ENCODE measurements around the gene SEMA3F. TPM values are rescaled to one million over a fixed set of nuclear protein-coding genes. Genes with fewer than 3 reads are reported as not detected.

Gene SEMA3F
- polyA plus RNA-seq, 3 donors: 75.3 to 87.7 (median 78.6) TPM

DNA sequence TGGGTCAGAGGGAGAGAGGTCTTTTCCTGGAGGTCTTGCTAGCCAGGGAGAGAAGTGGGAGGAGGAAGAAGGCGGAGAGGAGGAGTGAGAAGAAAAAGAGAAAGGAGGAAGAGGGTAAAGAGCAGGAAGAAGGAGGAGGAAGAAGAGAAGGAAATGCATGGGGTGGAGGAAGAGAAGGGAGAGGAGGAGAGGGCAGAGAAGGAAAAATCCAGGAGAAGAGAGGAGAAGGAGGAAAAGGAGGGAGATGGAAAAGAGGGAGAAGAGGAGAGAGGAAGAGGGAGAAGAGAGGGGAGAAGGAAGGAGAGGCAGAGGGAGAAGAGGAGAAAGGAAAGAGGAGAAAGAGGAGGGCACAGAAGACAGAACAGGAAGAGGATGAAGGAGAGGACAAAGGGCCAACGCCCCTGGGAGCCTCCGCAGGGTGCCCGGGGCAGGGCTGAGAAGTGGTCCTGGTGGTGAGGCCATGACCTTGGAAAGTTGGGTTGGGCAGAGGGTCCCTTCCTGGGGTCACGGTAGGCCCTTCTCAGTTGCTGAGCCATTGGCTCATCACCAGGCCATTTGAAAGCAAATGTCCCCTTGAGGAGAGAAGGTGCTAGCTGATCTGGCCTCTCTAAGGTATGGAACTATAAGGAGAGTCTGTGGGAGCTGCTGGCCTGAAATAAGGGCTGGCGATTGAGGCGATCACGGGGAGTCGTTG lies 1.2 kb upstream of the SEMA3F start:
- no peak for DNase-seq

- DNase-seq: no peak
Measured at GRCh38 chr3:50154476-50154839, 666 bp upstream of the SEMA3F start.

GRCh38 chr3:50155491-50155878 lies 361 bp downstream of the SEMA3F start:
- DNase-seq: no peak

DNA sequence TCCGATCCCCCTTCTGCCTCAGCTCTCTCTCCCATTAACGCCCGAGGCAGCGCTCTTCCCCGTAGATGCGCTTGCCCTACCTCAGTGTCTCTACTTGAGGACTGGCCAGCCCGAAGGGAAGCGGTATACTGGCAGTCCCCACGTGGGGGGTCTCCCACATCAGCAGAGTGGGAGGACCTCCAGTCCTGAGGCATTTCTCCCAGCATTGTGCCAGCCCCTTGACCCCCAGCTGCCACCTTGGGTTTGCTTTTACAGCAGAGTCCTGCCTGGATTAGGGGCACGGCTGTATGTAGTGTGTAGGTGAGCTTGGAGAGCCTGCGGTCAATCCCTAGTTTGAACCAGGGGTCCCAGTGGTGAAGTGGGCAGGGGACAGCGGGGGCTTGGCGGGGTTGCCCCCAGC lies 767 bp downstream of the SEMA3F start:
- no peak for DNase-seq

DNA sequence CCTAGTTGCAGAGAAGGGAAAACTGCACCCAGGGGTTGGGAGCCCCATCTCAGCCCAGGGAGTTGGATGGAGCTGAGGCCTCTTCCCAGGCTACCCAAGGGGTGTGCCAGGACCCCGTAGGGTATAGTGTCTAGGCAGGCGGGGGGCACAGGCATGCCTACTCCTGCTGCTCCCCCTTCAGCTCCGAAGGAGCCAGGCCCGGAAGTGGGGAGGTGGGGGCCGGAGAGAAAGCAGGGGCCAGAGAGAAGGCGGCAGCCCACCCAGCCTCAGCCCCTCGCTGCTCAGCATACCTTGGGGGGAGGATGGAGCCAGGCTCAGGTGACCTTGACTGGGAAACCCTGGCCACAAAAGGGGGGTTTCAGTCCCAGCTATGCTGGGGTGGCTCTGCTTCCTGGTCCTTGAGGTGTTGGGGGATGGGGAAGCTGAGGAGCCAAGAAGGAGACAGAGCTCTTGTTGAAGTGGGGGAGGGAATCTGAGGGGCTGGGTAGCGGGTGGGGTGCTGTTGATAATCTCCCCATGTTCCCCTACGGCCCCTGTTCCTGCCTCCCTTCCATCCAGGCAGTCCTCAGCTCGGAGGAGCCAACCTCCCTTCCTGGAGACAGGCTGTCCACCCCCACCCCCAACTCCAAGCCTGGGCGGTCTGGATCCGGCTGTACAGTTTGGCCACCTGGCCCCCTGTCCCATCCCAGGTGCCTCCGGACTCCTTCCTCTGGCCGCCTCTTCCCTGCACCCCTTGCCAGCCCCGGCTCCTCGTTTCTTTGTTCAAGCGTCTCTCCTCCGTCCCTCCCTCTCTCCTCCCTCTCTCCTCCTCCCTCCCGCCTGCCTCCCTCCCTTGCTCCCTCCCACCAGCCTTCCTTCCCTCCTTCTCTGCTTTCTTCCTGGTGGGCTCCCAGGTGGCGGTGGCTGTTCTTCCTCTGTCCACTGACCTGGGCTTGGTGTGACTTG lies 1.7 kb downstream of the SEMA3F start:
- no peak for DNase-seq

GRCh38 chr3:50157827-50158529 lies 2.9 kb downstream of the SEMA3F start:
- no peak for DNase-seq

DNA sequence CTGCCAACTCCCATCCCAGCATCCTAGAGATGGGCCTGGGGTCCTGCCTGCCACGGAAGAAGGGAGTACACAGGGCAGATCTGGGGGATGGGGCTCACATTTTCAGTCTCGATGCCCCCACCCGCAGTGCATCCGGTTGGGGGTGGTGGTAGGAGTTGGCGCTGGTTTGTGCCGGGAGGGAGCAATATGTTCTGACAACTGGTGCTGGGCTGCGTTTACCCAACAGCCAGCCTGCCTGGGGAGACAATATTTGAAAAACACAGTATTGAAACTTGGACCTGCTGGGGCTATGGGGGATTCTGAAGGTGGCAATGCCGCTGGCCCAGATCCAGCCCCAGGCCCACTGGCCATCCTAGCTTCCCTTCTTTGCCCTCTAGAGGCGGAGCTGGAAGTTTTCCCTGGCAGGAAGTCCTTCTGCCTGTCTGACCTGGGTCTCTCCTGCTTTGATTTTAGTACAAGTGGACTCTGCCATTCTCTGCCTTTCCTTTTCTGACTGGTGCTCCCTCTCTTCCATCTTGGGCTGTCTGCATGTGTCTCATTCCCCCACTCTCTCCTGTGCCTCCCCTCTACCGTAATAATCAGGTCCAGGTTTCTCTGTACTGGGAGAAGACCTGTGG lies 3.5 kb downstream of the SEMA3F start:
- no peak for DNase-seq

DNA sequence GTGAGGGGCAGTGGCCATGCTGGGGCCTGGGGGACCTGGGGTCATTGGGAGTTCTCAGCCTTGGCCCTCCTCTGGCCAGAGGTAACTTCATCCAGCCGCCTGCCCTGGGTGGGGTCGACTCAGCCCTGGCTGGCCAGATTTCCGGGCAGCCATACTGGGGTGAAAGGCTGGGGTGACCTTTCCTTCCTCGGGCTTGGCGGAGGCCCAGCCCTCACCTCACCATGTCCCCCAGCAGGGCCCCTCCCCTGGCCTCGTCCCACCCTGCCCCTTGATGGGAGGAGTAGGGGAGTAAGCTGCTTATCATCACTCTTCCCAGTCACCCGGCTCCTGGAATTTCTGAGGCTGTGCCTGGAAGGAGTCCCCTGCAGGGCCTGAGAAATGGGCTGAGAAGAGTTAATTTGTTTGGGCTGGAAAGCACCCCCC lies 5.4 kb downstream of the SEMA3F start:
- no peak for DNase-seq

GRCh38 chr3:50161320-50161719 lies 6.2 kb downstream of the SEMA3F start:
- no peak for DNase-seq

GRCh38 chr3:50162034-50162883 lies 7.1 kb downstream of the SEMA3F start:
- no peak for DNase-seq

DNA sequence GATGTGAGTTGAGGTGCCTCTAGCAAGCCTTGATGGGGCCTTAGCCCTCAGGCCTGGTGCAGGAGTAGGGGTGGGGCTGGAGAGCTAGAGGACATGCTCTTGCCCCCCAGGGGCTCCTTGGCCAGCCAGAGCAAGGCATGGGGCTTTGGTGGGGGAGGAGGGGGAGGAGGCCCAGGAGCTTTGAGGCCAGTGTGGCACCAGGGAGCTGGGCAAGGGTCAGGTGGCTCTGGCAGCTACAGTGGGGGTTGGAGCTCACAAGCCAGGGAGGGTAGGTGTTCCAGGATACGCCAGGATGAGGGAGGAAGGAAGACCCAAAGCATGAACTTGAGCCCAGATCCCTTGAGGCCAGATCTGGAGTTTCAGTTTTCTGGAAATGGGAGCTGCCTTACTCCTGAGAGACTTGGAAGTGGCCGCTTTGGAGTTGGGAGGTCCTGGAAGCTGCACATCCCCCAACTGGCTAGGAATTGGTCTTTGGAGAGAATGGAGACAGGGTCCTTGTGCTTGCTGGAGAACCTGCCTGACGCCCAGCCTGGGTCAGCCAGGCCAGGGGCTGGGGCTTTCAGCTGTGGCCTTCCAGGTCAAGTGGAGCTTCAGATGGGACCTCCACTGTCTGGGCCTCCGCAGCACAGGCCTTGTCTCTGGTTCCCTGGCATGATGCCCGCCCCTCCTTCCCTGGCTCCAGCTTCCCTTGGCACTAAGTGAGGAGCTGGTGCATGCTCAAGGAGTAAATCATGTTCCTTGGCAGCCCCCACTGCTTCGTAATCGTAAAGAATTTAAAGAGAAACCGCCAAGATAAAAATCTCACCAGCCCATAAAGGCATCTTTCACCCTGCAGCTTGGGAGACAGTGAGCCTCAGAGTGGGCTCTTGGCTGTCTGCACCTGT lies 8.7 kb downstream of the SEMA3F start:
- DNase-seq: no peak

DNA sequence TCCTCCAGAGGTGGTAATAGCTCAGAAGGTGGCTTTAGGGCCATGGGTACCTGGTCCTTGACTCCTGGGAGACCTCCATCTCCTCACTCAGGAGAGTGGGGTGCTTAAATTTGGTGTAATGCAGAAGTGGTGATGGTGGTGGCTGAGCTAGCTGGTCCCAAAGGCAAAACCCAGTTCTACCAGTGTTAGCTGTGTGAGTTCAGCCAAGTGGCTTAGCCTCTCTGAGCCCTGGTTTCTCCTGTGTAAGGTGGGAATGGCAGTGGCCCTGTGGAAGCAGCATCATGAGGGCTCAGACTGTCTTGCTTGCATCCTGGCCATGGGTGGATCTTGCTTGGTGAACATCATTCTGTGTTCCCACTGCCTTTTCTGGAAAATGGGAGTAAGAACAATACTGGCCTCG lies 9.4 kb downstream of the SEMA3F start:
- DNase-seq: no peak

DNA sequence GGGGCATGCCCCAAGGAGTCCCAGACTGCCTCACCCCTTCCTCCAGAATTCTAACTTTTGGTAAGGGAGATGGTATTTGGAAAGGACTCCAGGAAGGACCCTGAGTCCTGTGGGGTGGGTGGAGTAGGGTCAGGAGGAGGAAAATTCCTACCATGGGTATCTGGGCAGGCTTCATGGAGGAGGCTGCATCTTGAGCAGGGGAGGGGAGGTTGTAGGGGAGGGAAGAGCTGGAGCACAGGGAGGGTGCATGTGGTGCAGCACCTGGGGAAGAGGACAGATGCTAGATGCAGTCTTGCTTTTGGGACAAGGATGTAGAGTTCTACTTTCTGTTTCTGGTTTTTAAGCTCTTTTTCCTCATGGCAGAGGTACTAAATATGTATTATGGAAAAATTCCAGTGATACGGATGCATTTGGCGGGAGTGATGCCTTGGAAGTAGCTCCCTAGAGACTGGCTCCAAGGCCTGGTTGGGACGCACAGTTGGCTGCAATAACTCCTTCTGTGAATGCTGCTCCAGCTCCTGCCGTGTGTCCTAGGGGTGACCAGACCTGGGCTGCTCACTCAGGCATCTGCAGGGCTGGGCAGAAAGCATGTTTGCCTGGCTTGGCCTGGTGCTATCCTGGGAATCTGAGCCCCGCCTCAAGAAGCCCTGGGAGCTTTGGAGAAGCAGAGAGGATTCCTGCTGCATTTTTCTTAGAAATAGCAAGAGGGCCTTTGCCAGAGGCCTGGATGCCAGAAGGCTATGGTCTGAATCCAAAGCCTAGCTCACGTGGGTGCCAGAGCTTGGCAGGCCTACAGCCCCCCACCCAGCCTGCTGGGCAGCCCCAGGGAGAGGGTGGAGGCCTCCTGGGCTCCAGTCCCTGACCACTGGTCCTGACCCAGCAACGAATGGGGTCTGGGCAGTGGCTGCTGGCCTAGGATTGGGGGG lies 10.1 kb downstream of the SEMA3F start:
- no peak for DNase-seq

GRCh38 chr3:50165910-50166538 lies 10.9 kb downstream of the SEMA3F start:
- no peak for DNase-seq

GRCh38 chr3:50166620-50167019 lies 11.5 kb downstream of the SEMA3F start:
- peak; percentile 95 for DNase-seq

GRCh38 chr3:50167069-50167840 lies 12.1 kb downstream of the SEMA3F start:
- DNase-seq: no peak

DNA sequence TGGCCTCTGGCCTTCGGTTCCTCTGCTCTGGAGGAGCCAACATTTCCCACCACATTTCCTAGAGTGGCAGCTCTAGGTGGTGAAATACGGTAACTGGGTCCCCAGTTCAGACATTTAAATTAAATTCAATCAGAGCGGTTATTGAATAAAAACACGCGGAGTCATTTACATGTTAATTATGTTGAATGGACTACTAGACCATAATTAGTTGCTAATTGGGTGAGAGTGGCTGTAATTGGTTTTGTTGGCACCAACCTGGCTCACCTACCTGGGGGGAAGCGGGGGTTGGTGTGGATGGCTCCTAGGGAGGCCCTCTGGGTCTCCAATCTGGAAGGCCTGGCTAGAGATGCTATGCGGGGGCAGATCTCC lies 12.7 kb downstream of the SEMA3F start:
- no peak for DNase-seq

DNA sequence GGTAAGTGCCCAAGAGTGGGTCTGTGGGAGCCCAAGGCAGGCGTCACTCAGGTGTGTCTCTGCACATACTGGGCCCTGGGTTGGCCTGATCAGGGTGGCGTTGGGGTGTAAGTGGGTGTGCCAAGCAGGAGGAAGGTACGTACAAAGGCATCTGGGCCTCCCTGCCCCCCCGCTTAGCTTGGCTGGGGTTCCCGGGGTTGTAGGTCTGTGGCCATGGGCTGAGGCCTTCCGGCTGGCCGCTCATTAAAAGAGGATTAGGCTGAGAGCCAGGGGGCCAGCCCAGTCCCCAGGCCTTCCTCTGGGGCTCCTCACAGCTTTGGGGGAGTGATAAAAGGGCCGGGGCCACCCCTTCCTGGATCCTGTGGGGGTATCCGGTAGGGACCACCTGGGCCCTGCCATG lies 13.3 kb downstream of the SEMA3F start:
- DNase-seq: no peak

Measured in renal pelvis (tissue), 4 donors.